ENCODE measurements around the gene RGS17.

The RGS17 gene

GRCh38 chr6:153130515-153131036, 506 bp downstream of the RGS17 start:
- ChIA-PET CTCF (no interaction called here), POLR2A (no interaction called here)
- DNase-seq (ENCODE audit: low read depth, low spot score), result no peak
- no peak for TF ChIP-seq CTCF (IDR thresholded peaks at IDR 0.05; ENCODE audit: insufficient read depth, low read length, missing control alignments)
- peak overlapping the region; percentile 80 for H3K4me3 ChIP-seq (ENCODE audit: low read depth, low read length)

- ChIA-PET POLR2A (no interaction called here), CTCF (no interaction called here)
- H3K4me3 ChIP-seq (ENCODE audit: low read depth, low read length), result peak overlapping the region; percentile 80
- DNase-seq (ENCODE audit: low read depth, low spot score), result no peak
- TF ChIP-seq CTCF (IDR thresholded peaks at IDR 0.05; ENCODE audit: insufficient read depth, low read length, missing control alignments), result no peak
Observed at GRCh38 chr6:153129873-153130514, 1.1 kb downstream of the RGS17 start.

- no peak for TF ChIP-seq CTCF (IDR thresholded peaks at IDR 0.05; ENCODE audit: insufficient read depth, low read length, missing control alignments)
- H3K4me3 ChIP-seq (ENCODE audit: low read depth, low read length), result no peak overlapping the region
- ChIA-PET POLR2A (no interaction called here), CTCF (interaction anchor here (1.1 to 1.8 kb wide), 2 partner anchors 19 to 102 kb away, joined by 3 to 4 read pairs; no protein-coding TSS in a partner anchor)
- no peak for DNase-seq (ENCODE audit: low read depth, low spot score)
Observed at GRCh38 chr6:153126218-153126617, 4.9 kb downstream of the RGS17 start.

- CTCF ChIA-PET, result interaction anchor here (1.8 kb wide), 1 partner anchor 100 kb away, joined by 4 read pairs; no protein-coding TSS in a partner anchor
- H3K4me3 ChIP-seq (ENCODE audit: low read depth, low read length), result no peak overlapping the region
- no peak for TF ChIP-seq CTCF (IDR thresholded peaks at IDR 0.05; ENCODE audit: insufficient read depth, low read length, missing control alignments)
- DNase-seq (ENCODE audit: low read depth, low spot score), result no peak
- POLR2A ChIA-PET, result no interaction called here
Observed at GRCh38 chr6:153125032-153125431, 6.0 kb downstream of the RGS17 start.

GRCh38 chr6:153123801-153124200, 7.3 kb downstream of the RGS17 start:
- no peak overlapping the region for H3K4me3 ChIP-seq (ENCODE audit: low read depth, low read length)
- POLR2A ChIA-PET, result no interaction called here
- no peak for TF ChIP-seq CTCF (IDR thresholded peaks at IDR 0.05; ENCODE audit: insufficient read depth, low read length, missing control alignments)
- CTCF ChIA-PET, result no interaction called here
- DNase-seq (ENCODE audit: low read depth, low spot score), result no peak

- TF ChIP-seq CTCF (IDR thresholded peaks at IDR 0.05; ENCODE audit: insufficient read depth, low read length, missing control alignments), result no peak
- no peak overlapping the region for H3K4me3 ChIP-seq (ENCODE audit: low read depth, low read length)
- ChIA-PET CTCF (interaction anchor here (1.8 kb wide), 1 partner anchor 13 kb away, joined by 9 read pairs; no protein-coding TSS in a partner anchor), POLR2A (no interaction called here)
- DNase-seq (ENCODE audit: low read depth, low spot score), result no peak
Observed at GRCh38 chr6:153121311-153121710, 9.8 kb downstream of the RGS17 start.
